PFSK-1 (cell line): ENCODE measurements around the gene RAD51B.

Source experiments
- FOXP2 ChIP-seq: optimal IDR thresholded peaks from 2 replicates; pipeline ENCODE3; 2011; ENCODE audit warnings: borderline replicate concordance, control low read depth, inconsistent platforms; ENCODE audit not compliant: insufficient read depth; ENCODE audit errors: extremely low read length, extremely low read depth
- POLR2AphosphoS5 ChIP-seq: IDR thresholded peaks from 2 replicates; pipeline ENCODE4 v1.6.1; 2012; ENCODE audit warnings: low read depth, mild to moderate bottlenecking, control low read depth, low read length, moderate library complexity
- SIN3A ChIP-seq: IDR thresholded peaks from 2 replicates; pipeline ENCODE4 v1.6.1; 2012; ENCODE audit warnings: mild to moderate bottlenecking, low read length, moderate library complexity, borderline replicate concordance; ENCODE audit not compliant: insufficient read depth
- TAF1 ChIP-seq: IDR thresholded peaks from 2 replicates; pipeline ENCODE4 v1.6.1; 2012; ENCODE audit warnings: low read length, control low read depth, borderline replicate concordance; ENCODE audit not compliant: insufficient read depth
- TF ChIP-seq, protein P1 (sequence below), 2 experiments: IDR thresholded peaks; 2 replicates each; pipeline versions ENCODE4 v1.6.1 to v1.8.0; 2011 to 2012; ENCODE audit warnings: low read depth in 2 of 2, low read length in 2 of 2, control low read depth in 1 of 2, inconsistent platforms in 1 of 2, mild to moderate bottlenecking in 1 of 2, moderate library complexity in 1 of 2; ENCODE audit not compliant: insufficient read depth in 1 of 2

DNA sequence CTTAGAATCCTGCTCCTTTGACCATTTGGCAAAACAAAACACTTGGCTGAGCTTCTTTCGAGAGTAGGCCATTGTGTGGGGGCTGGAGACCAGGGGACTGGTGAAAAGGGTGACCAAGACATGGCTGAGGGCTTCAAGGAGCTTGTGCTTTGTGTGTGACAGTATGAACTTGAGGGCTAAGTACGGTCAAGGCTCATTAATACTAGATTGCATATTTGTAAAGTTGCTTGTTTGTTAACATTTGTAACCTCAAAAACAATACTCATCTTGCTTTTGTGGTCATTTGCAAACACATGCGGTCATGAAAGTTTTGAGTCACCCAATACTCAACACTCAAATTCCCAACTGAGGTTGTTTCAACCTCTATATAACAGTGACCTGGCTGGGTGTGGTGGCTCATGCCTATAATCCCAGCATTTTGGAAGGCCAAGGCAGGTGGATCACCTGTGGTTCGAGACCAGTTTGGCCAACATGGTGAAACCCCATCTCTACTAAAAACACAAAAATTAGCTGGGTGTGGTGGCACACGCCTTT, 45.7 kb upstream of the RAD51B start:
- TF ChIP-seq POLR2AphosphoS5, result no peak
- TF ChIP-seq, protein P1, sequence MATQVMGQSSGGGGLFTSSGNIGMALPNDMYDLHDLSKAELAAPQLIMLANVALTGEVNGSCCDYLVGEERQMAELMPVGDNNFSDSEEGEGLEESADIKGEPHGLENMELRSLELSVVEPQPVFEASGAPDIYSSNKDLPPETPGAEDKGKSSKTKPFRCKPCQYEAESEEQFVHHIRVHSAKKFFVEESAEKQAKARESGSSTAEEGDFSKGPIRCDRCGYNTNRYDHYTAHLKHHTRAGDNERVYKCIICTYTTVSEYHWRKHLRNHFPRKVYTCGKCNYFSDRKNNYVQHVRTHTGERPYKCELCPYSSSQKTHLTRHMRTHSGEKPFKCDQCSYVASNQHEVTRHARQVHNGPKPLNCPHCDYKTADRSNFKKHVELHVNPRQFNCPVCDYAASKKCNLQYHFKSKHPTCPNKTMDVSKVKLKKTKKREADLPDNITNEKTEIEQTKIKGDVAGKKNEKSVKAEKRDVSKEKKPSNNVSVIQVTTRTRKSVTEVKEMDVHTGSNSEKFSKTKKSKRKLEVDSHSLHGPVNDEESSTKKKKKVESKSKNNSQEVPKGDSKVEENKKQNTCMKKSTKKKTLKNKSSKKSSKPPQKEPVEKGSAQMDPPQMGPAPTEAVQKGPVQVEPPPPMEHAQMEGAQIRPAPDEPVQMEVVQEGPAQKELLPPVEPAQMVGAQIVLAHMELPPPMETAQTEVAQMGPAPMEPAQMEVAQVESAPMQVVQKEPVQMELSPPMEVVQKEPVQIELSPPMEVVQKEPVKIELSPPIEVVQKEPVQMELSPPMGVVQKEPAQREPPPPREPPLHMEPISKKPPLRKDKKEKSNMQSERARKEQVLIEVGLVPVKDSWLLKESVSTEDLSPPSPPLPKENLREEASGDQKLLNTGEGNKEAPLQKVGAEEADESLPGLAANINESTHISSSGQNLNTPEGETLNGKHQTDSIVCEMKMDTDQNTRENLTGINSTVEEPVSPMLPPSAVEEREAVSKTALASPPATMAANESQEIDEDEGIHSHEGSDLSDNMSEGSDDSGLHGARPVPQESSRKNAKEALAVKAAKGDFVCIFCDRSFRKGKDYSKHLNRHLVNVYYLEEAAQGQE (IDR thresholded peaks at IDR 0.05; ENCODE audit: insufficient read depth in 1 of 2, low read depth in 2 of 2, low read length in 2 of 2), result no peak
- TF ChIP-seq TAF1, result no peak
- TF ChIP-seq FOXP2, result no peak
- no peak for TF ChIP-seq SIN3A
